GM12801 (cell line): ENCODE data around the gene FBN3.

Source experiments
- TF ChIP-seq, protein P1 (sequence below): IDR thresholded peaks from one replicate; pipeline ENCODE4 v1.5.1; 2011; ENCODE audit warnings: control low read depth; ENCODE audit not compliant: insufficient read length; ENCODE audit errors: extremely low read depth

Gene FBN3

DNA sequence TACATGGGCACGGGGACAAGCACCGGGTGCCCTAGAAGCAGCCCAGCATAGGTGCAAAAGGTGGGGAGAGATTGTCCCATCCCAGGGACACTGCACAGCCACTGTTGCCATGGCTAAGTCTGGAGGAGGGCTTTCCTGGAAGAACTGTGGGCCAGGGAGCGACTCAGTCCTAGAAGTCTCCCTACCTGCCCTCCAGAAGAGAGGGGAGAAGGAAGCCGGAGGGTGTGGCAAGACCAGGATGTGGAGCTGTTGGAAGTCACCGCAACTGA lies 2.3 kb upstream of the FBN3 start:
- TF ChIP-seq, protein P1, sequence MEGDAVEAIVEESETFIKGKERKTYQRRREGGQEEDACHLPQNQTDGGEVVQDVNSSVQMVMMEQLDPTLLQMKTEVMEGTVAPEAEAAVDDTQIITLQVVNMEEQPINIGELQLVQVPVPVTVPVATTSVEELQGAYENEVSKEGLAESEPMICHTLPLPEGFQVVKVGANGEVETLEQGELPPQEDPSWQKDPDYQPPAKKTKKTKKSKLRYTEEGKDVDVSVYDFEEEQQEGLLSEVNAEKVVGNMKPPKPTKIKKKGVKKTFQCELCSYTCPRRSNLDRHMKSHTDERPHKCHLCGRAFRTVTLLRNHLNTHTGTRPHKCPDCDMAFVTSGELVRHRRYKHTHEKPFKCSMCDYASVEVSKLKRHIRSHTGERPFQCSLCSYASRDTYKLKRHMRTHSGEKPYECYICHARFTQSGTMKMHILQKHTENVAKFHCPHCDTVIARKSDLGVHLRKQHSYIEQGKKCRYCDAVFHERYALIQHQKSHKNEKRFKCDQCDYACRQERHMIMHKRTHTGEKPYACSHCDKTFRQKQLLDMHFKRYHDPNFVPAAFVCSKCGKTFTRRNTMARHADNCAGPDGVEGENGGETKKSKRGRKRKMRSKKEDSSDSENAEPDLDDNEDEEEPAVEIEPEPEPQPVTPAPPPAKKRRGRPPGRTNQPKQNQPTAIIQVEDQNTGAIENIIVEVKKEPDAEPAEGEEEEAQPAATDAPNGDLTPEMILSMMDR: no peak

DNA sequence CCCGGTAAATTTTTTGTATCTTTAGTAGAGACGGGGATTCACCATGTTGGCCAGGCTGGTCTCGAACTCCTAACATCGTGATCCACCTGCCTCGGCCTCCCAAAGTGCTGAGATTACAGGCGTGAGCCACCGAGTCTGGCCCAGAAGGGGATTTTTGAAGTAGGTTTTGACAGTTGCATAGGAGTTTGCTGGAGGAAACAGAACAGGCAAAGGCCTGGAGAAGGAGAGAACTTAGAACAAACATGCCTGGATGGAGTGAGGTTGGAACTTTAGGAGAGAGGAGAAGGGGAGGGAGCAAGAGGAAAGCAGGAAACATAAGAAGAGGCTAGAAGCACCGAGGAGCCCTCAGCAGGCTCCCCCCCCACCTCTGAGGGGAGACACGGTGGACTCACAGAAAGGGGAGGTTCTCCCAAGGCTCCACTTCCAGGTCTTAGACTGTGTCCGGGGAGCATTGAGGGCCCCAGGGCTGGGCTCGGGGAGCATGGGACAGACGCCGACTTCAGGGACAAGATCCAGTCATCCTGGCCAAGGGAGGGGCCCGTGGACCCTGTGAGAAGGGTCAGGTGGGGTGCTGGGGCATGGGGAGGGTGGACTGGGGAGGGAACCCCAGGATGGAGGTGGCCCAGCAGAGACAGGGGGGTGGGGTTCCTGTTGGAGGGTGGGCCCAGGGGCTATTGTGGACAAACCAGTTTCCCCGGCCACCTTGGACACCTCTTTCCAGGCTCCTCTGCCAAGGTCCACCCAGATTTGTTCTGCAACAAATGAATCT lies 1.8 kb upstream of the FBN3 start:
- TF ChIP-seq, protein P1: no peak

DNA sequence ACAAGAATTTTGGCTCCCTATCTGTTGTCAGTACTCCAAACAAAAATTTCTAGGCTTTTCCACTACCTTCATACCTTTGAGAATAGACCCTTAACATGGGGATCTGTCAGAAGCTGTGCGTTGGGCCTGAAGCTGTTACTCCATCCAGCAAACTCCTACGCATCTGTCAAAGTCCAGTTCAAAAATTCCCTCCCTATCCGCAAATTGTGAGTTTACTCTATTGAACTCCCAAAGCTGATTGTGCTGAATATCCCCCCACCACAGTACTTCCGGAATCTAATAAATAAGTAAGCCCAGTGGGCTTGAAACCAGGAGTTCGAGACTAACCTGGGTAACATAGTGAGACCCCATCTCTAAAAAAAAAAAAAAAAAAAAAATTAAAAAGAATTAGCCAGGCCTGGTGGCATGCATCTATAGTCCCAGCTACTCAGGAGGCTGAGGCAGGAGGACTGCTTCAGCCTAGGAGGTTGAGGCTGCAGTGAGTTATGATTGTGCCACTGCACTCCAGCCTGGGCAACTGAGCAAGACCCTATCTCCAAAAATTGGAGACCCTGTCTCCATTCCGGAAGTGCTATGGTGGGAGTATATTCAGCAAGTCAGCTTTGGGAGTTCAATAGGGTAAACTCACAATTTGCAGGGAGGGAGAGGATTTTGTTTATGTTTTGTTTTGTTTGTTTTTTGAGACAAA lies 930 bp upstream of the FBN3 start:
- TF ChIP-seq, protein P1: no peak

GRCh38 chr19:8148410-8149260 lies 757 bp downstream of the FBN3 start:
- TF ChIP-seq, protein P1: no peak

DNA sequence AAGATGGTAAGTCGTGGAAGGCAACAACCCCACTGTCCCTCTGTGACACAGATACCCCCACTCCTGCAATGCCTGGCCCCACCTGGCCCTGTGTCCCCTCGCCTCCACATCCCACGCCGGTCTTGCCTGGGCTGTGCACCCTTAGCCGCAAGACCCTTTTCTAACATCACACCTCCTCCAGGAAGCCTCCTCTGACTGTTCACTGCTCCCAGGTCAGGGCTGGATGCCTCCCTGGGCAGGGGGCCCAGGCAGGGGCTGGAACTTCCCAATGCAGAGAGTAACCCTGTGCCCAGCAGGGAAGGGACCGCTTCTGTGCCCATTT lies 1.3 kb downstream of the FBN3 start:
- TF ChIP-seq, protein P1: no peak

DNA sequence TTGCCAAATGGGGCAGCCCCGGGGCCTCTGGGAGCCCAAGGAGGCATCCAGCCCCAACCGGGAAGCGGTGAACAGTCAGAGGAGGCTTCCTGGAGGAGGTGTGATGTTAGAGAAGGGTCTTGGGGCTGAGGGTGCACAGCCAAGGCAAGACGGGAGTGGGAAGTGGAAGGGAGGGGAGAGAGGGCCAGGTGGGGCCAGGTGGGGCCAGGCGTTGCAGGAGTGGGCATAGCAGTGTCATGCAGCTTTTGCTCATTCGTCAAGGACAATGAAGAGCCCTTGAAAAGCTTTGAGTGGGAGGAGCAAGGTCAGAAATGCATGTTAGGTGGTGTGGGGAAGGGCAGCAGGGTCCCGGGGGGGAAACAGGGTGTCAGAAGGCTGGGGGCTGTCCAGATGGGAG lies 1.8 kb downstream of the FBN3 start:
- TF ChIP-seq, protein P1: no peak

DNA sequence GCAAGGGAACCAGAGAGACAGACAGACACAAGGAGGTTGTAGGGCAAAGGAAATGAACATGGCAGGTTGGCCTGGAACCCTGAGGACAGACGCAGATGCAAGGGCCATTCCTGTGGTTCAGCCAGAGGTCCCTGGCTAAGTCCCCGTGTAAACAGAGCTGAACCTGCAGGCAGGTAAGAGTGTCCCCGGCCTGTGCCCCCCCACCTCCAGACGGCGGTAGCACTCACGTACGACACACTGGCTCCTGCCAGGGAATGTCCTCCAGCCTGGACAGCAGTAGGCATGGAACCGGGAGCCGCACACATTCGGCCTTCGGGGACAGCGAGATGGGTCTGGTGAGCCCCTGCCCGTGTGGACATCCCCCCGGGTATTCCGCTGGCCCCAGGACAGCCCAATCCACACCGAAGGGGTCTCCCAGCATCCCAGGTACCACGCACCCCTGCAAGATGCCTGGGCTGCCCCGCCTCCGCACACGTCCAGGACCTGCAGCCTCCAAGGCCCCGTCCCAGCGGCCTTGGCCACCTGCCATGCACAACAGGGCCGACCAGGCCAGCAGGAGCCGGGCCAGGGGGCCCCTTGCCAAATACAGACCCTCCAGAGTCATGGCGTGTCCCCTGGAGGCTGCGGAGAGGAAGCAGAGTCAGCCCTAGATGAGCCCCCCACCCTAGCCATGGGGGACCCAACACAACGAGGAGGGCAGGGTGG lies 2.4 kb downstream of the FBN3 start:
- TF ChIP-seq, protein P1: no peak
